HG02884 (cell line): ENCODE results near the gene F7.

Experiments used
- ATAC-seq: cut with Tn5 transposase; IDR thresholded peaks from one replicate; pipeline ENCODE4 v1.9.1; 2021; ENCODE audit warnings: mild to moderate bottlenecking, moderate library complexity; ENCODE audit not compliant: unreplicated experiment

Gene F7

DNA sequence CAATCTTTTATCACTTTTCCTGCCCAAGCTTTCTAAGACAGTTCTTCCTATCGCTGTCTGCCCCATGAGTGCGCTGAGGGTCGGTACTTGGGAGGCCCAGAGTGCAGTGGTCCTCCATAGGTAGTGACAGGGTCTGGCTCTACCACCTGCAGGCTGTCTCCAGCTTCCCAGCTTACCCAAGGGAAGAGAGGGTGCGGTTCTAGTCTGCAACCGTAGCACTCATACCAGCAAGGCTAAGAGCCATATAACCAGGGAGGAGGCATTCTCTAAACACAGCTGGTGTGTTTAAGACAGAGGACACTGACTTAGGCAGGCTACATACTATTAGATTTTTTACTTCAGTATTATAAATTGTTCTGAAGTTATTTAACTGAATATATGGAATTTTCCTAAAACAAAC is 61.1 kb downstream of the F7 start:
- ATAC-seq: no peak

DNA sequence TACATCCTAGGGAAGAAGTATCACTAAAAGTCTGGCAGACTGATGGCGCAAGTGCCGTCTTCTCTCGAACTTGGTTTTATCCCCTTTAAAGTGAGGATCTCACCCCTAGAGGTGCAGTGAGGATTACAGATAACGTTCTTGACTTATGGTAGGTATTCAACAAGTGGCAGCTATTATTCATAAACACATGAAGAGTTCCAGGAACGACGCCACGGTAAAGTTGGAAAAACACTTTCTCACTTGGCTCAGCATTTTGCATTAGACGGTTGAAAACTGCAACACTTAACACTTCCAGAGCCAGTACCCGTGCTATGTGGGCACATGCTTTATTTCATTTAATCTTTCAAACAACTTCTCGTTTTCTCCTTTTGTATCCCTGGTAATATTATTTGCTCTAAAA is 61.6 kb downstream of the F7 start:
- no peak for ATAC-seq

DNA sequence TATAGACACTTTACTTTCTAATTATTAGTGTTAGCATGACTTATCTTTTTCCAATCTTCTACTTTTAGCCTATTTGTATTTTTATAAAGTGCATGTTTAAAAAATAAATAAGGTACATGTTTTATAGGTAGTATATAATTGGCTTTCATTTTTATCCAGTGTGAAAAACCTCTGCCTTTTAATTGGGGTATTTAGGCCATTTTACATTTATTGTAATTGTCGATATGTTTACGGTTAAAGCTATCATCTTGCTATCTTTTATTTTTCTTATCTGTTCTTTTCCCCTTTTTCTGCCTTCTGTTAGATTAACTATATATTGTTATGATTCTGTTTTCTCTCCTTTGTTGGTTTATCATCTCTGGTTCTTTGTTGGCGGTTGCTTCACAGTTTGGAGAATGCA is 62.0 kb downstream of the F7 start:
- no peak for ATAC-seq

DNA sequence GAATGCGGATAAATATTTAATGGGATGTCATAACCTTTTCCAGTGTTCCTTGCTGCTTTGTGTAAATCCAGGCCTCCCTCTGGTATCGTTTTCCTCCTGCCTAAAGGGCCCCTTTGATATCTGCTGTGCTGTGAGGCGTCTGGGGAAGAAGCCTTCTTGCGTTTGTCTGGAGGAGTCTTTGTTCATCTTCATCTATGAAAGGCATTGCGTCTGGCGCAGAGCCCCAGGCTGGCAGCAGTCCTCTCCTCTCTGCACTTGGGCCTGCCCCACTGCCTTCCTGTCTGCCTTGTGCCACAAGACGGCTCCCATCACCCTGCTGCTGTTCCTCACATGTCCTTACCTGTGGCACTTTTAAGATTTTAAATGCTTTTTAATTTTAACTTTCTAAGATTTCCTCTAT is 62.6 kb downstream of the F7 start:
- no peak for ATAC-seq

GRCh38 chr13:113169277-113170272 is 64.0 kb downstream of the F7 start:
- ATAC-seq: no peak
